Caco-2 (cell line): Measurements from ENCODE around the gene MDFIC. TPM values are rescaled to one million over a fixed set of nuclear protein-coding genes. Genes with fewer than 3 reads are reported as not detected.

Experiments
- BruUV-seq: library from RNA; stranded (reverse); fragments of 400-500 nt; replicated peaks from 2 replicates; lab custom pipeline; 2021; lab: Mats Ljungman, UMichigan
- CTCF ChIA-PET: fragments of 300-600 bp; sonication (Branson Sonifier 250); formaldehyde crosslinking; loops from one replicate; lab custom pipeline; 2022; ENCODE audit warnings: antibody characterized with exemption; lab: Charles Lee
- POLR2A ChIA-PET: fragments of 300-600 bp; sonication (Branson Sonifier 250); formaldehyde crosslinking; loops from one replicate; lab custom pipeline; 2022; ENCODE audit warnings: antibody characterized with exemption; lab: Charles Lee
- DNase-seq, 2 experiments: peaks; one replicate each; pipeline versions ENCODE4 v3.0.0 to v3.0.0-alpha.2; 2020 to 2022
- H3K27me3 ChIP-seq: replicated peaks from 2 replicates; pipeline ENCODE4 v1.6.0; 2011; ENCODE audit warnings: low read length; ENCODE audit not compliant: control insufficient read depth, insufficient read depth
- H3K36me3 ChIP-seq: 2 replicates; pipeline ENCODE4 v1.5.1; 2011; ENCODE audit warnings: low read length; ENCODE audit not compliant: control insufficient read depth, insufficient read depth
- H3K4me1 ChIP-seq: fragments of 250-450 bp; sonication (Bioruptor Pico); 2 replicates; pipeline ENCODE4 v1.5.1; 2020; ENCODE audit warnings: mild to moderate bottlenecking
- H3K4me3 ChIP-seq: 2 replicates; pipeline ENCODE4 v1.5.1; 2011; ENCODE audit warnings: low read depth, mild to moderate bottlenecking, control low read depth, low read length
- H3K9me3 ChIP-seq: fragments of 250-450 bp; sonication (Bioruptor Pico); 2 replicates; pipeline ENCODE4 v1.5.1; 2020; ENCODE audit warnings: mild to moderate bottlenecking, moderate library complexity
- H3K27ac Mint-ChIP-seq: one replicate; pipeline ENCODE4 v1.8.0; 2022; ENCODE audit warnings: mixed read lengths; ENCODE audit not compliant: unreplicated experiment
- H3K27me3 Mint-ChIP-seq: one replicate; pipeline ENCODE4 v1.8.0; 2022; ENCODE audit warnings: mixed read lengths; ENCODE audit not compliant: insufficient read depth, unreplicated experiment
- H3K36me3 Mint-ChIP-seq: one replicate; pipeline ENCODE4 v1.8.0; 2022; ENCODE audit warnings: mild to moderate bottlenecking, mixed read lengths; ENCODE audit not compliant: insufficient read depth, unreplicated experiment
- H3K4me1 Mint-ChIP-seq: one replicate; pipeline ENCODE4 v1.8.0; 2022; ENCODE audit warnings: low read depth, mixed read lengths; ENCODE audit not compliant: unreplicated experiment
- H3K4me3 Mint-ChIP-seq: one replicate; pipeline ENCODE4 v1.8.0; 2022; ENCODE audit warnings: mild to moderate bottlenecking, moderate library complexity, mixed read lengths; ENCODE audit not compliant: unreplicated experiment
- H3K9me3 Mint-ChIP-seq: one replicate; pipeline ENCODE4 v1.8.0; 2022; ENCODE audit warnings: mixed read lengths; ENCODE audit not compliant: unreplicated experiment
- intact Hi-C: fragments of 100-400 bp; cut with micrococcal nuclease; formaldehyde crosslinking; loops from one replicate; pipeline ENCODE4 v1.10.0; 2022; ENCODE audit not compliant: unreplicated experiment
- total RNA-seq: library from RNA; stranded (reverse); gene quantifications from 2 replicates; pipeline ENCODE4 v1.2.3, GENCODE V29; 2022
- TF ChIP-seq, protein P1 (sequence below), 2 experiments: fragments of 200-600 bp in 1 of 2; IDR thresholded peaks; 1 replicate in 1 of 2; 2 replicates in 1 of 2; pipeline versions ENCODE4 v1.5.1 to v1.8.0; 2011 to 2022; ENCODE audit warnings: antibody characterized with exemption in 1 of 2, control low read depth in 1 of 2, inconsistent platforms in 1 of 2, low read depth in 1 of 2, low read length in 1 of 2, mild to moderate bottlenecking in 1 of 2, moderate library complexity in 1 of 2; ENCODE audit not compliant: insufficient read depth in 1 of 2, severe bottlenecking in 1 of 2, unreplicated experiment in 1 of 2

MDFIC gene
- total RNA-seq, 1 experiment from 2014 or later: 2.7 TPM

DNA sequence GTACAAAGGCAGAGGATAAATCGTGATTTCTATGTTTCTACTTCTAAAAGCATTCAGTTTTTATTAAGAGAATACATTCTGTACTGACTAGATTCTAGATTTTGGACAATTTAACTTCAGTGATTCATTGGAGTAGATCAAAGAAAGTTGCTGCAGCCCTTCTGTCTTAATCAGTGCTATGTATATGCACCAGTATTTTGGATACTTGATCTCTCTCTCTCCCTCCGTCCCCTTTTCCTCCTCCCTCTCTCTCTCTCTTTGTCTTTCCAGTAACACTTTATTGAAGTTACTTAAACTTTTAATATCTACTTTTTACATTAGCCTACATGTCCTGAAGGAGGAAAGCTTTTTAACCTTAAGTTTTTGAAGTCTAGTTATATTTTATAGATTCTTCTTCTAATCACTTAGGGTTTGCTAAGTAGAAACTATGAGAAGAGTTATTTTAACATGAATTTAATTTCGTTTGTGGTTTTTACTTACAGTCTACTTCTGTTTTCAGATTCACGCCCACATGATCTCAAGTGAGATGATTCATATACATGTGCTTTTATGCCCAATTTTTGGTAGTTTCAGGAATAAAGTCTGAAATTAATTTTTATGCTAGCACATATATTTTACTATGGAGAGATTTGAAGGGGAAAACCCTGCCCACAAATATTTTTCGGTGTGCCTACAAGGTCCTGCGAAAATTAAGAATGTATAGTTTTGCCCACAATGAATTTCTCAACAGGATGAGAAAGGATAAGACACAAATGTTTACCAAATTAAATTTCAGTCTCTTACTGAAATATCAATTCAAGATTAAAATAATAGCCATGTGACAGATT lies 9.1 kb downstream of the MDFIC start:
- intact Hi-C loops: no loop called here
- DNase-seq: no peak
- Mint-ChIP-seq H3K4me3 (no peak overlapping the region), H3K4me1 (no peaks in the 10 kb centered on the region), H3K27me3 (peaks cover 5% of the 10 kb centered on the region), H3K27ac (no peak overlapping the region), H3K36me3 (no peaks in the 10 kb centered on the region), H3K9me3 (no peaks in the 10 kb centered on the region)
- POLR2A ChIA-PET: no interaction called here
- H3K4me1 ChIP-seq: no peaks in the 10 kb centered on the region
- H3K9me3 ChIP-seq: no peaks in the 10 kb centered on the region
- H3K36me3 ChIP-seq: no peaks in the 10 kb centered on the region
- CTCF ChIA-PET: no interaction called here
- no peaks in the 10 kb centered on the region for H3K27me3 ChIP-seq
- no TSS peak for BruUV-seq
- TF ChIP-seq, protein P1, sequence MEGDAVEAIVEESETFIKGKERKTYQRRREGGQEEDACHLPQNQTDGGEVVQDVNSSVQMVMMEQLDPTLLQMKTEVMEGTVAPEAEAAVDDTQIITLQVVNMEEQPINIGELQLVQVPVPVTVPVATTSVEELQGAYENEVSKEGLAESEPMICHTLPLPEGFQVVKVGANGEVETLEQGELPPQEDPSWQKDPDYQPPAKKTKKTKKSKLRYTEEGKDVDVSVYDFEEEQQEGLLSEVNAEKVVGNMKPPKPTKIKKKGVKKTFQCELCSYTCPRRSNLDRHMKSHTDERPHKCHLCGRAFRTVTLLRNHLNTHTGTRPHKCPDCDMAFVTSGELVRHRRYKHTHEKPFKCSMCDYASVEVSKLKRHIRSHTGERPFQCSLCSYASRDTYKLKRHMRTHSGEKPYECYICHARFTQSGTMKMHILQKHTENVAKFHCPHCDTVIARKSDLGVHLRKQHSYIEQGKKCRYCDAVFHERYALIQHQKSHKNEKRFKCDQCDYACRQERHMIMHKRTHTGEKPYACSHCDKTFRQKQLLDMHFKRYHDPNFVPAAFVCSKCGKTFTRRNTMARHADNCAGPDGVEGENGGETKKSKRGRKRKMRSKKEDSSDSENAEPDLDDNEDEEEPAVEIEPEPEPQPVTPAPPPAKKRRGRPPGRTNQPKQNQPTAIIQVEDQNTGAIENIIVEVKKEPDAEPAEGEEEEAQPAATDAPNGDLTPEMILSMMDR (IDR thresholded peaks at IDR 0.05; ENCODE audit: insufficient read depth in 1 of 2, low read depth in 1 of 2, low read length in 1 of 2, severe bottlenecking in 1 of 2, unreplicated experiment in 1 of 2): no peak
- no peak overlapping the region for H3K4me3 ChIP-seq

DNA sequence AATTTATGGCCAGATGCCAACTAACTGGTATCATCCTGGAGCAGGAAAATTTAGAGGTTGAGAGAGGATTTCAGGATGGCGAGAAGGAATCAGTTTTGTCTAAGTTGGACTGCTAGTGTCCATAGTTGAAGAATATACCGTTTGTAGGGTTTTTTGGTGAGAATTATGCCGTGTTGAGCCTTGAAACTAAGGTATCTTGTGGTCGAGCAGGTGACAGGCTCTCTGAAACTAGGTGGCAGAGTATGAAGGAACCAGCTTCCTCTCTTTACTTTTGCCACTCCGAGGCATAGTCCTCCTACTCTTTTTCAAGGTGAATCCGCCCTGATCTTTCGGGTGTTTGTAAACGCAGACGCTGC lies 9.7 kb downstream of the MDFIC start:
- Mint-ChIP-seq H3K9me3 (no peaks in the 10 kb centered on the region), H3K4me1 (no peaks in the 10 kb centered on the region), H3K27ac (no peak overlapping the region), H3K36me3 (no peaks in the 10 kb centered on the region), H3K27me3 (peaks cover 5% of the 10 kb centered on the region), H3K4me3 (no peak overlapping the region)
- no peaks in the 10 kb centered on the region for H3K4me1 ChIP-seq
- H3K36me3 ChIP-seq: no peaks in the 10 kb centered on the region
- CTCF ChIA-PET: no interaction called here
- intact Hi-C loops: no loop called here
- TF ChIP-seq, protein P1 (IDR thresholded peaks at IDR 0.05; ENCODE audit: insufficient read depth in 1 of 2, low read depth in 1 of 2, low read length in 1 of 2, severe bottlenecking in 1 of 2, unreplicated experiment in 1 of 2): no peak
- POLR2A ChIA-PET: no interaction called here
- BruUV-seq: no TSS peak
- H3K4me3 ChIP-seq: no peak overlapping the region
- H3K27me3 ChIP-seq: no peaks in the 10 kb centered on the region
- no peaks in the 10 kb centered on the region for H3K9me3 ChIP-seq
- no peak for DNase-seq

DNA sequence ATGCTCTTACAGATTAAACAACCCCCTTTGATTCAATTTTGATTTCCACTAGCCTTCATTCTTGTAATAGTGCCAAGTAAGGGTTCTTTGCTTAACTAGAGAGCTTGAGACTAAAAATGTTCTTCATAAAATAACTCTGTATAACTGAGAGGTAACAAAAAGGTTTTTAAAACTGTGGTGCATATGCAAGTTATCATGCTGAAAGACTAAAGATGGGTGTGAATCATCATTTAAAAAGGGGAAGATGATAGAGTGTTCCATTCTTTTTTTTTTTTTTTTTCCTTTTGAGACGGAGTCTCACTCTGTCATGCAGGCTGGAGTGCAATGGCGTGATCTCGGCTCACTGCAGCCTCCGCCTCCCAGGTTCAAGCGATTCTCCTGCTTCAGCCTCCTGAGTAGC lies 11.1 kb downstream of the MDFIC start:
- intact Hi-C loops: no loop called here
- BruUV-seq: no TSS peak
- Mint-ChIP-seq H3K4me3 (no peak overlapping the region), H3K36me3 (no peaks in the 10 kb centered on the region), H3K27me3 (peaks cover 5% of the 10 kb centered on the region), H3K9me3 (no peaks in the 10 kb centered on the region), H3K4me1 (no peaks in the 10 kb centered on the region), H3K27ac (no peak overlapping the region)
- POLR2A ChIA-PET: no interaction called here
- H3K36me3 ChIP-seq: no peaks in the 10 kb centered on the region
- TF ChIP-seq, protein P1 (IDR thresholded peaks at IDR 0.05; ENCODE audit: insufficient read depth in 1 of 2, low read depth in 1 of 2, low read length in 1 of 2, severe bottlenecking in 1 of 2, unreplicated experiment in 1 of 2): no peak
- no peaks in the 10 kb centered on the region for H3K9me3 ChIP-seq
- no peak for DNase-seq
- no peaks in the 10 kb centered on the region for H3K27me3 ChIP-seq
- H3K4me1 ChIP-seq: no peaks in the 10 kb centered on the region
- no peak overlapping the region for H3K4me3 ChIP-seq
- CTCF ChIA-PET: no interaction called here
